Liver (tissue), 3 donors: ENCODE measurements around the gene PDE6B.
"Not testable (repeated sequence)": the region's sequence is repeated elsewhere in the genome, so short reads cannot be mapped to it uniquely, and the experiment has no call there.

ENCODE experiments used
- ATF3 ChIP-seq: IDR thresholded peaks from 2 replicates; pipeline ENCODE4 v1.6.1; 2016; ENCODE audit warnings: antibody characterized with exemption
- CTCF ChIP-seq: fragments of 150-350 bp; IDR thresholded peaks from 2 replicates; pipeline ENCODE4 v1.5.1; 2017; ENCODE audit warnings: improper control_type of control experiment, low read depth, low read length; ENCODE audit not compliant: missing input control
- EGR1 ChIP-seq, 2 donors: IDR thresholded peaks; 2 replicates each; pipeline ENCODE4 v1.6.1; 2016 to 2018; ENCODE audit warnings: antibody characterized with exemption in 2 of 2, low read depth in 2 of 2
- FOXA1 ChIP-seq: IDR thresholded peaks from 2 replicates; pipeline ENCODE4 v1.6.1; 2016; ENCODE audit warnings: antibody characterized with exemption
- GABPA ChIP-seq, 2 donors: IDR thresholded peaks in 1 of 2; conservative IDR thresholded peaks in 1 of 2; 2 replicates each; pipeline ENCODE4 v1.6.1; 2016; ENCODE audit warnings: antibody characterized with exemption in 2 of 2, mild to moderate bottlenecking in 1 of 2, moderate library complexity in 1 of 2
- HNF4G ChIP-seq: IDR thresholded peaks from 2 replicates; pipeline ENCODE4 v1.6.1; 2016; ENCODE audit warnings: antibody characterized with exemption
- NR2F2 ChIP-seq: IDR thresholded peaks from 2 replicates; pipeline ENCODE4 v1.6.1; 2016; ENCODE audit warnings: antibody characterized with exemption
- RAD21 ChIP-seq, 2 donors: IDR thresholded peaks; 2 replicates each; pipeline ENCODE4 v1.6.1; 2016; ENCODE audit warnings: antibody characterized with exemption in 2 of 2, mild to moderate bottlenecking in 2 of 2
- REST ChIP-seq: IDR thresholded peaks from 2 replicates; pipeline ENCODE4 v1.6.1; 2016; ENCODE audit warnings: antibody characterized with exemption, mild to moderate bottlenecking
- RXRA ChIP-seq, 2 donors: IDR thresholded peaks; 2 replicates each; pipeline ENCODE4 v1.6.1; 2017 to 2018; ENCODE audit warnings: antibody characterized with exemption in 2 of 2, mild to moderate bottlenecking in 1 of 2
- SP1 ChIP-seq: IDR thresholded peaks from 2 replicates; pipeline ENCODE4 v1.6.1; 2018; ENCODE audit warnings: antibody characterized with exemption, mild to moderate bottlenecking
- TAF1 ChIP-seq: conservative IDR thresholded peaks from 2 replicates; pipeline ENCODE4 v1.6.1; 2016; ENCODE audit warnings: antibody characterized with exemption, mild to moderate bottlenecking
- YY1 ChIP-seq: IDR thresholded peaks from 2 replicates; pipeline ENCODE4 v1.6.1; 2016; ENCODE audit warnings: antibody characterized with exemption, mild to moderate bottlenecking
- donor health status: healthy.
- donor health status: healthy.

- TF ChIP-seq CTCF; GABPA (IDR thresholded peaks at IDR 0.05 in 1 of 2, conservative IDR thresholded peaks at IDR 0.05 in 1 of 2); EGR1 (IDR thresholded peaks at IDR 0.05; ENCODE audit: low read depth in 2 of 2); SP1; HNF4G; NR2F2; RAD21 (IDR thresholded peaks at IDR 0.05); YY1; TAF1; FOXA1; ATF3; REST; RXRA (IDR thresholded peaks at IDR 0.05): not testable (repeated sequence)
These were observed 42.8 kb downstream of the PDE6B start for GRCh38 chr4:668219-668618.
